Activated T-cell treated with anti-CD3 and anti-CD28 coated beads, Interleukin-2, amount 50 U/mL, for 48 hours (primary cell): ENCODE measurements around the gene PLEKHG3.

Source experiments
- DNase-seq, 2 experiments: peaks; one replicate each; pipeline ENCODE4 v3.0.0-alpha.2; 2020

Gene PLEKHG3

GRCh38 chr14:64790478-64790877 is 86.3 kb downstream of the PLEKHG3 start:
- DNase-seq: no peak

GRCh38 chr14:64792231-64792630 is 88.0 kb downstream of the PLEKHG3 start:
- no peak for DNase-seq

- no peak for DNase-seq
Measured at GRCh38 chr14:64792871-64793560, 88.8 kb downstream of the PLEKHG3 start.

- DNase-seq: no peak
Measured at GRCh38 chr14:64795211-64795610, 91.0 kb downstream of the PLEKHG3 start.

GRCh38 chr14:64795921-64796320 is 91.7 kb downstream of the PLEKHG3 start:
- DNase-seq: no peak

GRCh38 chr14:64796369-64796768 is 92.1 kb downstream of the PLEKHG3 start:
- DNase-seq: no peak

GRCh38 chr14:64799555-64799954 is 95.3 kb downstream of the PLEKHG3 start:
- no peak for DNase-seq
